ENCODE results near the gene ACTR8. TPM values are rescaled to one million over a fixed set of nuclear protein-coding genes. Genes with fewer than 3 reads are reported as not detected.

Gene ACTR8
- total RNA-seq, 1 experiment from 2014 or later: 15.2 TPM

DNA sequence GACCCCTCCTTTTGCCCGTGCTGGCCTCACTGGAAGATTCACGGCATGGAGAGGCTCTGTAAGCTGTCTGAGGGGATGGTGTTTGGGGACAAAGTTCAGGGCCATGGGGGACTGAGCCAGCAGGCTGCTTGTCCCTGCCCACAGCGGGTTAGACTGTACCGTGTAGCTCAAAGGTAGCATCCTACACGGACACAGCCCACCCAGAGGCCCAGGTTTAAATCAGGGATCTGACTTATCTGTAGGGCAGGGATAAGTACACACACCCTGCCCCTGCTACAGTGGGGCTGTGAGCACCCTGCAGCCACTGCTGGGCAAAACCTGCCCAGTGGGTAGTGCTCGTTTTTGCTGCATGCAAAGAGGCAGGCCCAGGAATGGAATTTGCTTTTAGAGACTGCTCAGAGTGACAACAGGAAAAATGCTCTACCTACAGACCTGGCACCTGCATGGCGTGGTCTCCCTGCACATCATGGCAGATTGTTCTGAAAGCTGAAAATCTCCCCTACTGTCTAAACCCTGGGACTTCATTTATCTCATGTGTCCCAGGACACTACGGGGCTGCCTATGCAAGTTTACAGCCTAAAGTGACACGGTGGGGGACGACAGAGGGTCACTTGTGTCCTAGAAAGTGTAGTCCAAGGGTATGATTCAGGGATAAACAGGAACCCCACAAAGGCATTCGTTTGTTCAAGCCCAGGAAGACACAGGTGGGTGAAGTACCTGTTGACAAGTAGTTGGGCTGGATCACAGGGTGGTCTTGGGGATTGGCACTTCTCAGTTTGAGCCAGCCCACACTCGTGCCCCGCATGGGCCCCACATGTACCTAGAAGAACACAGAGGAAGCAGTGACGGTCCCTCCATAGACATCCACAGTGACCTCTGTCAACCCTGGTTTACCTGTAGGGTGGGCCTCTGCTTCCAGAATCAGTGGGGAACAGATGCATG, 63.5 kb downstream of the ACTR8 start:
- no peak for DNase-seq (ENCODE audit: extremely low read depth, low read depth)

DNA sequence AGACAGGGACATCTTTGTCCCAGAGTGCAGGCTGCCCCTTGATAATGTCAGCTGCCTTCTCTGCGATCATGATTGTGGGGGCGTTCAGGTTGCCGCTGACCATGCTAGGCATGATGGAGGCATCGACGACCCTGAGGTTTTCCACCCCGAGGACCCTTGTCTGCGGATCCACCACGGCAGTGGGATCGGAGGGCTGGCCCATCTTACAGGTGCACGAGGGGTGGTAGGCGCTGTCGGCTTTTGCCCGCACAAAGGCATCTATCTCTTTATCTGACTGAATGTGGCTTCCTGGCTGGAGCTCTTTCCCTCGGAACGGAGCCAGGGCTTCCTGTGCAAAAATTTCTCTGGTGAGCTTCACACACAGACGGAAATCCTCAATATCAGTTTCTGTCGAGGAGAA, 64.1 kb downstream of the ACTR8 start:
- no peak for DNase-seq (ENCODE audit: extremely low read depth, low read depth)

DNA sequence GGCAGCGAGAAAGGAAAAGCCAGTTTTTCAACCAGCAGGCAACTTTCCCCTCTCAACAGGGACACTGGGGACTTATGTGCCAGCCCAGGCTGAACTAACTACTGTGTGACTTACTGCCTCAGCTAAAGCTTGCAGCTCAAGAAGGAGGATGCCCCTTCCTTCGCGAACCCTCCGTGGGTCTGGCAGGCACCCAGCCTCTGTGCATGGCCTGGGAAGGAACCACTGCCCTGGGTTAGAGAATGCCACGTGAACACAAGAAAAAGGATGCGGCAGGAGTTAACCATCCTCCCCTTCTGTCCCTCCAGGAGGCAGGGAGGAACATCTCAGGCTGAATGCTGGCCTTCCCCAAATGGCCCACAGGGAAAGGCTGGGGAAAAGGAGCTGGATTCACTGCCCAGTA, 64.7 kb downstream of the ACTR8 start:
- no peak for DNase-seq (ENCODE audit: extremely low read depth, low read depth)

Other genes with a start within 250 kb of the ACTR8 start
- gene CHDH, start 35.7 kb downstream of the ACTR8 start, total RNA-seq (2014; rRNA removed; shearing (Covaris generic)): 0.57 and 1.2 TPM in 2 replicates
- 0.25 and 0.61 TPM in 2 replicates for gene IL17RB, start 35.6 kb downstream of the ACTR8 start, total RNA-seq (2014; rRNA removed; shearing (Covaris generic))
- 25.0 and 35.3 TPM in 2 replicates for gene SELENOK, start 9.7 kb upstream of the ACTR8 start, total RNA-seq (2014; rRNA removed; shearing (Covaris generic))
- 6.4 and 10.8 TPM in 2 replicates for gene CACNA2D3, start 240.4 kb upstream of the ACTR8 start, total RNA-seq (2014; rRNA removed; shearing (Covaris generic))